WI38 (cell line): ENCODE measurements around the gene PCDHB1.

Source experiments
- H3K4me3 ChIP-seq: 2 replicates; pipeline ENCODE4 v1.5.1; 2011; ENCODE audit warnings: low read depth, mild to moderate bottlenecking, control low read depth, low read length
- TF ChIP-seq, protein P1 (sequence below): IDR thresholded peaks from 2 replicates; pipeline ENCODE4 v1.5.1; 2012; ENCODE audit warnings: low read depth, mild to moderate bottlenecking, control low read depth, low read length

The PCDHB1 gene

DNA sequence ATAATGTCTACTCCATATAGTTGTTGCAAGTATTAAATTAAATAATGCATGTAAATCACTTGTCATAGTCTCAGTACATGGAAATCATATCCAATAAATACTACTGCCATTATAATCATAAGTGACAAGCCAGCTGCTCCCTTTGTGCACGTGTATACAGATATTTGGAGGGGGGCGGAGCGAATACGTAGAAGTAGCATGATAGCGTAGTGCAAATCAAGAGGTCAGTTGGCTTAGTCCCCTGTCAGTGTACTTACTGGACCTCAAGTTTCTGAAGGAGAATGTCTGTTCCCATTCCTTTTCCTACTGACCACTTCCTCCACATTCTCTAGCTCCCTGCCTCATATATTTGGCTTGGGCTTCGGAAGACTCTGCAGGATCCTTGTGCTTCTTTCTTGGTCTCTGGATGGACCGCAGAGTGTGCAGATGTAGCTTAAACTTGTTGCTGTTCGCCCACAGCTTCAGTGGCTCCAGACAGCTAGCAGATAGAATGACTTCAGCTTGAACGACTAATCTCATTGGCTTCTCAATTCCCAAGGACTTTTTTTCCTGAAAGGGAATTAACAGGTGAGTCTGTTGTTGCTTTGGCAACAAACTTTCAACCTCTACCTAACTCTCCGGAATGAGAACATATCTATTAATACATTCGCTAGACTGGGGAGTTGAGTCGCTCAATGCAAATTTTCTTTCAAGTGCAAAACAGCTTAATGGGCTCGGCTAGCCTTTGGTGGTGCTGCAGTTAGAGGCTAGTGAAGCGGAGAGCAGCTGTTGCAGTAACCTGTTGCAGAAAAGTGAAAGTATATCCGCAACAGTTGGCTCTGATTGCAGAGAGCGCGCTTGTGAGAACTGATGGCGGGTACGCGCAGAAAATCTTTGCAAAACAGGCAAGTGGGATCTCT lies at the start of gene PCDHB1:
TSS of gene PCDHB1 (plus strand) at position 753 of the 899 bp plus-strand sequence. CDS start at position 850, 97 bp downstream.
- H3K4me3 ChIP-seq: no peak within 1 kb of the TSS
- TF ChIP-seq, protein P1, sequence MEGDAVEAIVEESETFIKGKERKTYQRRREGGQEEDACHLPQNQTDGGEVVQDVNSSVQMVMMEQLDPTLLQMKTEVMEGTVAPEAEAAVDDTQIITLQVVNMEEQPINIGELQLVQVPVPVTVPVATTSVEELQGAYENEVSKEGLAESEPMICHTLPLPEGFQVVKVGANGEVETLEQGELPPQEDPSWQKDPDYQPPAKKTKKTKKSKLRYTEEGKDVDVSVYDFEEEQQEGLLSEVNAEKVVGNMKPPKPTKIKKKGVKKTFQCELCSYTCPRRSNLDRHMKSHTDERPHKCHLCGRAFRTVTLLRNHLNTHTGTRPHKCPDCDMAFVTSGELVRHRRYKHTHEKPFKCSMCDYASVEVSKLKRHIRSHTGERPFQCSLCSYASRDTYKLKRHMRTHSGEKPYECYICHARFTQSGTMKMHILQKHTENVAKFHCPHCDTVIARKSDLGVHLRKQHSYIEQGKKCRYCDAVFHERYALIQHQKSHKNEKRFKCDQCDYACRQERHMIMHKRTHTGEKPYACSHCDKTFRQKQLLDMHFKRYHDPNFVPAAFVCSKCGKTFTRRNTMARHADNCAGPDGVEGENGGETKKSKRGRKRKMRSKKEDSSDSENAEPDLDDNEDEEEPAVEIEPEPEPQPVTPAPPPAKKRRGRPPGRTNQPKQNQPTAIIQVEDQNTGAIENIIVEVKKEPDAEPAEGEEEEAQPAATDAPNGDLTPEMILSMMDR: no peak

- no peak overlapping the region for H3K4me3 ChIP-seq
- TF ChIP-seq, protein P1: no peak
Measured at GRCh38 chr5:141001446-141001843, 49.7 kb upstream of the PCDHB1 start.

DNA sequence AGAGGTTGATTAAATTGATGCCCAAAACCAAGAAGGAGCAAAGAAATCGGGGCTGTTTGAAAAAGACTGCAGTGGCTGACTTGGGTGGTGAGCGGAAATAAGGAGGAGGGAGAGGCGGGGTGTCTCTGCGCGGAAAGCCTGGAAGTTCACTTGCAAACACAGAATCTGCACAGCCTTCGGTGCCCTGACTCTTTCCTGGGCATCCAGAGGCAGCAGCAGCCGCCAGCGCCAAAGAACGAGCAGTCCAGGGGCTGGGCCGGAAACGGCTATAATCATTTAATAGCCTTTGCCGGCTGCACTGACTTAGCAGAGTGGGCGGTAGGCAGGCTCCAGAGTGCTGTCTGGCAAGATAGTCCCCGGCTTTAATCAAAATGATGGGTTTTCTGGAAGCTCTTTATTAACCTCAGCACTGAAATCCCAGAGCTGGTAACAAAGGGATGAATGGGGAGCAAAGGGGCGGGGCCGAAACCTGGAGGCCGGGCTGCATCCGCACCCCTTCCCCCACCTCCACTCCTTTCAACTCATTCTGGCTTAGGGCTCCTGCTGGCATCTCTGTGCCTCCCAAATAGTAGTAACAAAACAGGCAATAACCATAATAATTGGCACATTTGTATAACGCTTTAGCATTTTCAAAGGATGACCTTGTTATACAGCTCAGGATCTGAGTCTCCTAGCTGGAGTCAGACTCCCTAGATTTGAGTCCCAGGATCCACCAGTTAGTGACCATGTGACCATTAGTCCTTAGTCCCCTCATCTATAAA lies 49.1 kb upstream of the PCDHB1 start:
- TF ChIP-seq, protein P1: no peak
- H3K4me3 ChIP-seq: no peak overlapping the region

GRCh38 chr5:141002605-141002965 lies 48.6 kb upstream of the PCDHB1 start:
- TF ChIP-seq, protein P1: no peak
- no peak overlapping the region for H3K4me3 ChIP-seq

GRCh38 chr5:141003031-141003430 lies 48.1 kb upstream of the PCDHB1 start:
- no peak overlapping the region for H3K4me3 ChIP-seq
- TF ChIP-seq, protein P1: no peak

DNA sequence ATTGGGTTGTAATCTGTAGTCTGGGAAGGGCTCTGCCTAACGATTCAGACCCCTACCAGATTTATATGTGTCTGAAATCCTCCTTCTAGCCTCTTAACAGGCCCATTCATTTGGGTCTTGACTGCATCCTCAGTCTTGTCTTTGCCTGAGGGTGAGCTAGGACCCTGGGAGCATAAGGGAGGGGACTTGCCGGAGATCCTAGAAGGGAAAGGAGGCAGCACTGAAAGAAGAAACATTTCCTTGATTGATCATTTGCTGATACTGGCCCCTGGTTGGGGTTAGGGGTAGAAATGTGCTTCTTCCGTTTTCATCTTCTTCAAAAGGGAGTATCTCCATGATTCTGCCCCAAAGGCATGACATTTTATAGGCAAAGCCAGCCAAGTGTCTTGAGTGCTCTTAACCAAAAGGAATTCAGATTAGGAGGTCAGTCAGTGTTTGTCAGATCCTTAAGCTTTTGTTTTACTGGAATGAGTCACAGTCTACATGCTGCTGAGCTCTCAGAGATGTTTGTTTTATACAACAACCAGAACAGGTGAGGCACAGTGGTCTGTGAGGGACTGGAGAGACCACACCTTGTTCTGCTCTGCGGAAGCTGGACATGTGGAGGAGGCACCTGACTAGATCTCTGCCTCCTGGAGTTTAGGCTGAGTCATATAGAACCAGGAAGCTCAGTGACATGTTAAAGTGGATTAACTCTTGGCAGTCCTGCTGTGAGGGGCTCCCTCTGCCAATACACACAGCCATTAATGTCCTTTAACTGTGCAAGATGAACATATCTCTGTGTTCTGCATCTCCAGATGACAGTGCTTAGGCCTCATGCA lies 47.2 kb upstream of the PCDHB1 start:
- no peak overlapping the region for H3K4me3 ChIP-seq
- TF ChIP-seq, protein P1: no peak
